ENCODE measurements around the gene PER2.
"Not testable (repeated sequence)": the region's sequence is repeated elsewhere in the genome, so short reads cannot be mapped to it uniquely, and the experiment has no call there.

PER2 gene

GRCh38 chr2:238287737-238288649 is at the start of gene PER2:
Gene PER2, minus strand, starts transcription at chr2:238288610. Its CDS starts 10,674 bp downstream, at chr2:238277936.
- DNase-seq = peak in 34 of 56 donors; percentile 8 to 67 (median 38)

- no peak for DNase-seq
These were observed 49.4 kb upstream of the PER2 start for GRCh38 chr2:238337846-238338245.

GRCh38 chr2:238336793-238337444 is 48.5 kb upstream of the PER2 start:
- DNase-seq = no peak

GRCh38 chr2:238336151-238336550 is 47.7 kb upstream of the PER2 start:
- DNase-seq = peak in 3 of 56 donors; percentile 13 to 22 (median 14)

GRCh38 chr2:238335591-238335990 is 47.2 kb upstream of the PER2 start:
- DNase-seq = not testable (repeated sequence)

GRCh38 chr2:238334885-238335284 is 46.5 kb upstream of the PER2 start:
- DNase-seq = no peak

GRCh38 chr2:238331916-238332315 is 43.5 kb upstream of the PER2 start:
- DNase-seq = no peak

GRCh38 chr2:238330391-238330790 is 42.0 kb upstream of the PER2 start:
- no peak for DNase-seq

- DNase-seq = no peak
These were observed 39.3 kb upstream of the PER2 start for GRCh38 chr2:238327751-238328150.

- no peak for DNase-seq
These were observed 38.5 kb upstream of the PER2 start for GRCh38 chr2:238326801-238327365.

GRCh38 chr2:238325694-238326093 is 37.3 kb upstream of the PER2 start:
- no peak for DNase-seq

- not testable (repeated sequence) for DNase-seq
These were observed 35.8 kb upstream of the PER2 start for GRCh38 chr2:238324248-238324647.

- DNase-seq = no peak
These were observed 33.6 kb upstream of the PER2 start for GRCh38 chr2:238322001-238322411.

GRCh38 chr2:238321467-238321866 is 33.1 kb upstream of the PER2 start:
- DNase-seq = no peak

GRCh38 chr2:238320648-238321281 is 32.4 kb upstream of the PER2 start:
- DNase-seq = peak in 2 of 56 donors; percentile 54 to 57

- DNase-seq = peak; percentile 25 to 97 (median 87)
These were observed 31.8 kb upstream of the PER2 start, which contains the start of gene TRAF3IP1 for GRCh38 chr2:238320246-238320647. Gene TRAF3IP1, plus strand, starts transcription at chr2:238320518. Its CDS starts 145 bp downstream, at chr2:238320663.

- DNase-seq = no peak
These were observed 26.7 kb upstream of the PER2 start for GRCh38 chr2:238315031-238315595.

GRCh38 chr2:238314576-238314975 is 26.2 kb upstream of the PER2 start:
- DNase-seq = no peak

- DNase-seq = no peak
These were observed 25.6 kb upstream of the PER2 start for GRCh38 chr2:238313991-238314350.

GRCh38 chr2:238313289-238313990 is 25.0 kb upstream of the PER2 start:
- DNase-seq = no peak

- DNase-seq = not testable (repeated sequence)
These were observed 22.3 kb upstream of the PER2 start for GRCh38 chr2:238310721-238311120.

All from nucleus accumbens (tissue), 56 donors.